Measurements from ENCODE around the gene LY6G5C. TPM values are rescaled to one million over a fixed set of nuclear protein-coding genes. Genes with fewer than 3 reads are reported as not detected.
A peak's percentile ranks its signal among the peaks of the same experiment; 100 is the strongest.

Gene LY6G5C
- total and polyA plus RNA-seq, 2 of the 13 experiments (the other 11 are each of a cell fraction or from before 2014, with no cell fraction given), result 0.33 to 0.55 TPM

DNA sequence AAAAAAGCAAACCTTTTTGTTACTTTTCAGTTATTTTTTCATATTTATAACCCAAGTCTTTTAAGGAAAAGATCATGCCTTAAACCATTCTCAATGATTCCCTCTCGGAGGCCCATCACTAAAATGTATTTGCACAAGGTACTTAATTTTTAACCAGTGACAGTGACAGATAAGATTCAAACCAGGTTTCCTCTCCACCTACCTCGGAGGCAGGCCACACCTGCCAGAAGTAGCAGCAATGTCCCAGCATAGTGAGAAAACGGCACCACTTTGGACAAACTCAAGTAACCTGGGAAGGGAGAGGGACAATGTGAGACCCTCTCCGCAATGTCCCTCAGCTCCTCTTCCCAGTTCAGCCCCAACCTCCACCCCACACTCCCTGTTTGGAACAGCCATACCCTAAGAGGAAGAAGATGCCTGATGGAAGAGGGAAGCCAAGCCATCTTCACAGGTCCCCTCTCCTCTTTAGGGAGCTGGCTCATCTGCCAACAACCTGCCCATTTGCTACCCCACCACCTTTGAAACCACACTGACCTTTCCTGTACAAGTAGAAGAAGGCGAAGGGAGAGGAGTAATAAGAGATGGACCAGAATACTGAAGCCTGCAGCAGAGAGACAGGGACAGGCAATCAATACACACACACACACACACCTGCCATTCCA lies 20.0 kb upstream of the LY6G5C start:
- Histone ChIP-seq H3K9me3 (ENCODE audit: low read length) (no peaks in the 10 kb centered on the region), H3K4me2 (ENCODE audit: low read depth, low read length) (peak overlapping the region; percentile 99), H3K4me3 (replicated peaks in 1 of 3; ENCODE audit: insufficient read depth in 1 of 3, low read depth in 2 of 3, low read length in 3 of 3) (peak overlapping the region in 1 of 3 experiments; percentile 84; a peak in 3 of 6 replicates), H4K20me1 (ENCODE audit: insufficient read depth, low read length) (no peaks in the 10 kb centered on the region), H3K79me2 (ENCODE audit: insufficient read depth, low read length) (peaks cover 22% of the 10 kb centered on the region), H3K9ac (ENCODE audit: insufficient read depth, low read depth, low read length) (peak overlapping the region; percentile 95; the same call in 1 of the 2 replicates), H3K4me1 (ENCODE audit: insufficient read depth, low read length) (peaks cover 39% of the 10 kb centered on the region), H3K27me3 (ENCODE audit: control insufficient read depth in 1 of 2, insufficient read depth in 2 of 2, low read length in 2 of 2) (no peaks in the 10 kb centered on the region; a peak in 2 of 5 replicates), H3K27ac (ENCODE audit: extremely low read length, insufficient read depth, low read length) (no peak overlapping the region), H3K36me3 (replicated peaks in 1 of 2; ENCODE audit: control insufficient read depth in 1 of 2, insufficient read depth in 2 of 2, low read length in 2 of 2) (peaks cover 4 to 21% of the 10 kb centered on the region in 2 experiments; a peak in 4 of 5 replicates), H2AFZ (ENCODE audit: low read length) (no peak overlapping the region)
- no TSS peak for BruUV-seq (replicated peaks)
- in situ Hi-C loops (cut with HindIII; ENCODE audit: extremely low pct_ligation_motif_present, low pct_unique_long_range_greater_than_20kb) (no loop called here), intact Hi-C loops (cut with micrococcal nuclease; ENCODE audit: unreplicated experiment) (loop anchor here (5.0 kb wide), 1 partner anchor 36 kb away; the partner anchor contains the start of gene CLIC1)
- WGBS (ENCODE audit: low lambda C conversion rate), result 50% methylated on average over 5 of the region's 5 CpGs
- DNase-seq (ENCODE audit: low spot score), result no peak
- no peak for ATAC-seq
- POLR2A ChIA-PET, result interaction anchor here (0.5 to 2.7 kb wide), 2 partner anchors 8 to 29 kb away, joined by 3 to 22 read pairs; no protein-coding TSS in a partner anchor
- FAIRE-seq, result no peak
- CTCF ChIA-PET (ENCODE audit: low intra/inter-chr PET ratio, low total read pairs), result no interaction called here
- no peak for TF ChIP-seq MATR3 (CRISPR knock-in tag; IDR thresholded peaks at IDR 0.05)
- TF ChIP-seq, protein P1, sequence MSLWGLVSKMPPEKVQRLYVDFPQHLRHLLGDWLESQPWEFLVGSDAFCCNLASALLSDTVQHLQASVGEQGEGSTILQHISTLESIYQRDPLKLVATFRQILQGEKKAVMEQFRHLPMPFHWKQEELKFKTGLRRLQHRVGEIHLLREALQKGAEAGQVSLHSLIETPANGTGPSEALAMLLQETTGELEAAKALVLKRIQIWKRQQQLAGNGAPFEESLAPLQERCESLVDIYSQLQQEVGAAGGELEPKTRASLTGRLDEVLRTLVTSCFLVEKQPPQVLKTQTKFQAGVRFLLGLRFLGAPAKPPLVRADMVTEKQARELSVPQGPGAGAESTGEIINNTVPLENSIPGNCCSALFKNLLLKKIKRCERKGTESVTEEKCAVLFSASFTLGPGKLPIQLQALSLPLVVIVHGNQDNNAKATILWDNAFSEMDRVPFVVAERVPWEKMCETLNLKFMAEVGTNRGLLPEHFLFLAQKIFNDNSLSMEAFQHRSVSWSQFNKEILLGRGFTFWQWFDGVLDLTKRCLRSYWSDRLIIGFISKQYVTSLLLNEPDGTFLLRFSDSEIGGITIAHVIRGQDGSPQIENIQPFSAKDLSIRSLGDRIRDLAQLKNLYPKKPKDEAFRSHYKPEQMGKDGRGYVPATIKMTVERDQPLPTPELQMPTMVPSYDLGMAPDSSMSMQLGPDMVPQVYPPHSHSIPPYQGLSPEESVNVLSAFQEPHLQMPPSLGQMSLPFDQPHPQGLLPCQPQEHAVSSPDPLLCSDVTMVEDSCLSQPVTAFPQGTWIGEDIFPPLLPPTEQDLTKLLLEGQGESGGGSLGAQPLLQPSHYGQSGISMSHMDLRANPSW (CRISPR knock-in tag; IDR thresholded peaks at IDR 0.05; ENCODE audit: borderline replicate concordance), result no peak
- TF ChIP-seq, protein P2, sequence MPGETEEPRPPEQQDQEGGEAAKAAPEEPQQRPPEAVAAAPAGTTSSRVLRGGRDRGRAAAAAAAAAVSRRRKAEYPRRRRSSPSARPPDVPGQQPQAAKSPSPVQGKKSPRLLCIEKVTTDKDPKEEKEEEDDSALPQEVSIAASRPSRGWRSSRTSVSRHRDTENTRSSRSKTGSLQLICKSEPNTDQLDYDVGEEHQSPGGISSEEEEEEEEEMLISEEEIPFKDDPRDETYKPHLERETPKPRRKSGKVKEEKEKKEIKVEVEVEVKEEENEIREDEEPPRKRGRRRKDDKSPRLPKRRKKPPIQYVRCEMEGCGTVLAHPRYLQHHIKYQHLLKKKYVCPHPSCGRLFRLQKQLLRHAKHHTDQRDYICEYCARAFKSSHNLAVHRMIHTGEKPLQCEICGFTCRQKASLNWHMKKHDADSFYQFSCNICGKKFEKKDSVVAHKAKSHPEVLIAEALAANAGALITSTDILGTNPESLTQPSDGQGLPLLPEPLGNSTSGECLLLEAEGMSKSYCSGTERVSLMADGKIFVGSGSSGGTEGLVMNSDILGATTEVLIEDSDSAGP (CRISPR knock-in tag; IDR thresholded peaks at IDR 0.05; ENCODE audit: borderline replicate concordance), result no peak
- no peak for TF ChIP-seq CEBPG (CRISPR knock-in tag; IDR thresholded peaks at IDR 0.05)
- TF ChIP-seq KAT8 (CRISPR knock-in tag; IDR thresholded peaks at IDR 0.05), result no peak
- no peak for TF ChIP-seq GPN1 (CRISPR knock-in tag; IDR thresholded peaks at IDR 0.05; ENCODE audit: borderline replicate concordance)
- TF ChIP-seq, protein P3, sequence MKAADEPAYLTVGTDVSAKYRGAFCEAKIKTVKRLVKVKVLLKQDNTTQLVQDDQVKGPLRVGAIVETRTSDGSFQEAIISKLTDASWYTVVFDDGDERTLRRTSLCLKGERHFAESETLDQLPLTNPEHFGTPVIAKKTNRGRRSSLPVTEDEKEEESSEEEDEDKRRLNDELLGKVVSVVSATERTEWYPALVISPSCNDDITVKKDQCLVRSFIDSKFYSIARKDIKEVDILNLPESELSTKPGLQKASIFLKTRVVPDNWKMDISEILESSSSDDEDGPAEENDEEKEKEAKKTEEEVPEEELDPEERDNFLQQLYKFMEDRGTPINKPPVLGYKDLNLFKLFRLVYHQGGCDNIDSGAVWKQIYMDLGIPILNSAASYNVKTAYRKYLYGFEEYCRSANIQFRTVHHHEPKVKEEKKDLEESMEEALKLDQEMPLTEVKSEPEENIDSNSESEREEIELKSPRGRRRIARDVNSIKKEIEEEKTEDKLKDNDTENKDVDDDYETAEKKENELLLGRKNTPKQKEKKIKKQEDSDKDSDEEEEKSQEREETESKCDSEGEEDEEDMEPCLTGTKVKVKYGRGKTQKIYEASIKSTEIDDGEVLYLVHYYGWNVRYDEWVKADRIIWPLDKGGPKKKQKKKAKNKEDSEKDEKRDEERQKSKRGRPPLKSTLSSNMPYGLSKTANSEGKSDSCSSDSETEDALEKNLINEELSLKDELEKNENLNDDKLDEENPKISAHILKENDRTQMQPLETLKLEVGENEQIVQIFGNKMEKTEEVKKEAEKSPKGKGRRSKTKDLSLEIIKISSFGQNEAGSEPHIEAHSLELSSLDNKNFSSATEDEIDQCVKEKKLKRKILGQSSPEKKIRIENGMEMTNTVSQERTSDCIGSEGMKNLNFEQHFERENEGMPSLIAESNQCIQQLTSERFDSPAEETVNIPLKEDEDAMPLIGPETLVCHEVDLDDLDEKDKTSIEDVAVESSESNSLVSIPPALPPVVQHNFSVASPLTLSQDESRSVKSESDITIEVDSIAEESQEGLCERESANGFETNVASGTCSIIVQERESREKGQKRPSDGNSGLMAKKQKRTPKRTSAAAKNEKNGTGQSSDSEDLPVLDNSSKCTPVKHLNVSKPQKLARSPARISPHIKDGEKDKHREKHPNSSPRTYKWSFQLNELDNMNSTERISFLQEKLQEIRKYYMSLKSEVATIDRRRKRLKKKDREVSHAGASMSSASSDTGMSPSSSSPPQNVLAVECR (CRISPR knock-in tag; IDR thresholded peaks at IDR 0.05; ENCODE audit: borderline replicate concordance), result 0 out of 2 replicates have a peak, but pooled peaks have one; percentile 23
- TF ChIP-seq SAP130 (CRISPR knock-in tag; IDR thresholded peaks at IDR 0.05; ENCODE audit: low read depth), result 0 out of 2 replicates have a peak, but pooled peaks have one; percentile 41
- no peak for TF ChIP-seq GLI4 (CRISPR knock-in tag; IDR thresholded peaks at IDR 0.05; ENCODE audit: borderline replicate concordance)
